ENCODE measurements around the gene AKAP6. TPM values are rescaled to one million over a fixed set of nuclear protein-coding genes. Genes with fewer than 3 reads are reported as not detected.

Gene AKAP6
- total and polyA plus RNA-seq, 2 of the 8 experiments (the other 6 are each of a cell fraction or from before 2014, with no cell fraction given) = 0.09 to 0.89 TPM

GRCh38 chr14:32382704-32383103 lies 53.6 kb downstream of the AKAP6 start:
- WGBS, 2 experiments (ENCODE audit: extremely low coverage in 1 of 2, insufficient coverage in 1 of 2, insufficient read length in 1 of 2, insufficient replicate concordance in 2 of 2, low coverage in 1 of 2, low lambda C conversion rate in 2 of 2, missing lambda C conversion rate in 1 of 2) = 86% methylated on average over 1 of the region's 1 CpG; no CpG with 5 or more reads in 1 of the 2 experiments
- Histone ChIP-seq H2BK15ac (ENCODE audit: low read length) (no peak overlapping the region), H2AFZ (ENCODE audit: low read length) (no peak overlapping the region), H3K27ac (ENCODE audit: low read depth, low read length) (no peak overlapping the region), H3K36me3 (ENCODE audit: control insufficient read depth in 2 of 4, insufficient read depth in 4 of 4, low read length in 3 of 4) (no peaks in the 10 kb centered on the region), H4K91ac (replicated peaks; ENCODE audit: insufficient read length, low read length) (no peak overlapping the region), H3K23ac (ENCODE audit: insufficient read length) (no peak overlapping the region), H3K9ac (replicated peaks in 1 of 4; ENCODE audit: extremely low read depth in 1 of 4, low read depth in 3 of 4, low read length in 3 of 4) (no peak overlapping the region), H3K4me1 (replicated peaks in 1 of 4; ENCODE audit: control insufficient read depth in 3 of 4, insufficient read depth in 4 of 4, low read length in 3 of 4) (no peaks in the 10 kb centered on the region), H2BK5ac (ENCODE audit: low read depth, low read length) (no peak overlapping the region), H3K79me2 (ENCODE audit: control insufficient read depth in 1 of 2, insufficient read depth in 2 of 2, low read length in 2 of 2) (no peaks in the 10 kb centered on the region), H2BK120ac (replicated peaks; ENCODE audit: low read depth, low read length) (no peak overlapping the region), H4K8ac (ENCODE audit: extremely low read depth, insufficient read depth, low read length) (no peak overlapping the region), H2BK20ac (ENCODE audit: low read length) (no peak overlapping the region), H4K5ac (ENCODE audit: insufficient read length, low read depth, low read length) (no peak overlapping the region), H3K4me2 (ENCODE audit: insufficient read depth in 1 of 2, low read depth in 2 of 2, low read length in 2 of 2) (no peak overlapping the region), H3K56ac (replicated peaks; ENCODE audit: insufficient read length, low read depth, low read length) (peak overlapping the region; percentile 53), H3K14ac (ENCODE audit: insufficient read length) (no peak overlapping the region), H3K4me3 (ENCODE audit: extremely low read depth in 1 of 4, insufficient read depth in 2 of 4, low read depth in 3 of 4, low read length in 4 of 4) (no peak overlapping the region), H3K79me1 (ENCODE audit: low read depth, low read length) (no peaks in the 10 kb centered on the region), H2BK12ac (ENCODE audit: low read depth, low read length) (no peak overlapping the region), H3K4ac (replicated peaks; ENCODE audit: insufficient read length, low read depth, low read length) (no peak overlapping the region), H3K23me2 (ENCODE audit: low read depth, low read length) (no peaks in the 10 kb centered on the region), H2AK5ac (ENCODE audit: low read depth, low read length) (no peak overlapping the region), H3K9me3 (ENCODE audit: insufficient read depth in 2 of 2, low read depth in 1 of 2, low read length in 1 of 2) (no peaks in the 10 kb centered on the region), H3K18ac (ENCODE audit: extremely low read depth, low read length) (no peak overlapping the region), H3K27me3 (replicated peaks in 1 of 4; ENCODE audit: control insufficient read depth in 3 of 4, extremely low read depth in 1 of 4, insufficient read depth in 3 of 4, low read length in 3 of 4) (no peaks in the 10 kb centered on the region), H4K20me1 (replicated peaks in 1 of 2; ENCODE audit: control insufficient read depth in 1 of 2, insufficient read depth in 2 of 2, low read length in 2 of 2) (no peaks in the 10 kb centered on the region)
- CTCF ChIA-PET (ENCODE audit: partially characterized antibody) = interaction anchor here (0.7 to 2.0 kb wide), 14 partner anchors 9 to 457 kb away, joined by 3 to 10 read pairs (median 4); no protein-coding TSS in a partner anchor
- FAIRE-seq = peak; percentile 42
- TF ChIP-seq PHF8 (conservative IDR thresholded peaks at IDR 0.05; ENCODE audit: low read depth, low read length) (no peak), RAD21 (IDR thresholded peaks at IDR 0.05 in 1 of 2, conservative IDR thresholded peaks at IDR 0.05 in 1 of 2; ENCODE audit: low read depth in 2 of 2, low read length in 2 of 2) (peak; percentile 88), CTCF (IDR thresholded peaks at IDR 0.05; ENCODE audit: control extremely low read depth in 1 of 3, insufficient read depth in 1 of 3, low read depth in 1 of 3, low read length in 3 of 3) (peak; percentile 61 to 77 (median 76)), JUND (IDR thresholded peaks at IDR 0.05; ENCODE audit: low read length) (no peak)
- POLR2A ChIA-PET (ENCODE audit: partially characterized antibody) = no interaction called here
- no peak for DNase-seq (ENCODE audit: low read depth in 1 of 2, low spot score in 2 of 2)
